Motor neuron (in vitro differentiated cells): ENCODE measurements around the gene DDX51. TPM values are rescaled to one million over a fixed set of nuclear protein-coding genes. Genes with fewer than 3 reads are reported as not detected.
A peak's percentile ranks its signal among the peaks of the same experiment; 100 is the strongest.
"Not testable (repeated sequence)": the region's sequence is repeated elsewhere in the genome, so short reads cannot be mapped to it uniquely, and the experiment has no call there.

Source experiments
- ATAC-seq, 8 experiments: fragments of 200-7000 bp; cut with Tn5 transposase; replicated peaks in 6 of 8; 2 replicates each; pipeline ENCODE4 v1.8.0; 2021; ENCODE audit warnings: mild to moderate bottlenecking in 8 of 8, moderate library complexity in 8 of 8
- H3K27ac ChIP-seq, 2 donors: fragments of 250-450 bp; sonication (Bioruptor Pico); 2 replicates each; pipeline ENCODE4 v1.9.0; 2021; ENCODE audit warnings: antibody characterized with exemption in 2 of 2, mild to moderate bottlenecking in 2 of 2, moderate library complexity in 1 of 2
- H3K4me1 ChIP-seq, 2 donors: fragments of 250-450 bp; sonication (Bioruptor Pico); replicated peaks in 1 of 2; 2 replicates each; pipeline ENCODE4 v1.6.1; 2021; ENCODE audit warnings: antibody characterized with exemption in 2 of 2, mild to moderate bottlenecking in 2 of 2, moderate library complexity in 1 of 2
- H3K4me3 ChIP-seq, 5 donors: fragments of 250-450 bp; sonication (Bioruptor Pico); 2 replicates each; pipeline ENCODE4 v1.9.0; 2021; ENCODE audit warnings: antibody characterized with exemption in 5 of 5, mild to moderate bottlenecking in 5 of 5, moderate library complexity in 4 of 5
- WGBS, 10 experiments: fragments of 450-650 bp; shearing (Covaris generic); methylation state at CpG; one replicate each; pipeline ENCODE4 v1.0.0; 2022; 5-methylcytosine and 5-hydroxymethylcytosine counted together
- in situ Hi-C, 9 experiments: fragments of 400-800 bp; cut with MboI; loops; one replicate each; pipeline ENCODE4 v1.15.0; 2021; ENCODE audit warnings: low sequenced_read_pairs in 9 of 9, low pct_unique_long_range_greater_than_20kb in 2 of 9; ENCODE audit not compliant: unreplicated experiment in 9 of 9
- total RNA-seq, 8 experiments: library from RNA; unstranded; fragments of 300-600 nt; gene quantifications; 2 replicates each; pipeline versions ENCODE4 v1.2.3 to v1.2.4, GENCODE V29; 2022

Gene DDX51
- total RNA-seq, 8 experiments from 2014 or later: 4.5 to 27.4 (median 12.7) TPM

GRCh38 chr12:132134653-132135183, 9.4 kb downstream of the DDX51 start:
- no CpG with 5 or more reads among the region's 39 CpGs for WGBS, 10 experiments
- ATAC-seq, in situ Hi-C loops, H3K4me1 ChIP-seq, H3K27ac ChIP-seq, H3K4me3 ChIP-seq: not testable (repeated sequence)

DNA sequence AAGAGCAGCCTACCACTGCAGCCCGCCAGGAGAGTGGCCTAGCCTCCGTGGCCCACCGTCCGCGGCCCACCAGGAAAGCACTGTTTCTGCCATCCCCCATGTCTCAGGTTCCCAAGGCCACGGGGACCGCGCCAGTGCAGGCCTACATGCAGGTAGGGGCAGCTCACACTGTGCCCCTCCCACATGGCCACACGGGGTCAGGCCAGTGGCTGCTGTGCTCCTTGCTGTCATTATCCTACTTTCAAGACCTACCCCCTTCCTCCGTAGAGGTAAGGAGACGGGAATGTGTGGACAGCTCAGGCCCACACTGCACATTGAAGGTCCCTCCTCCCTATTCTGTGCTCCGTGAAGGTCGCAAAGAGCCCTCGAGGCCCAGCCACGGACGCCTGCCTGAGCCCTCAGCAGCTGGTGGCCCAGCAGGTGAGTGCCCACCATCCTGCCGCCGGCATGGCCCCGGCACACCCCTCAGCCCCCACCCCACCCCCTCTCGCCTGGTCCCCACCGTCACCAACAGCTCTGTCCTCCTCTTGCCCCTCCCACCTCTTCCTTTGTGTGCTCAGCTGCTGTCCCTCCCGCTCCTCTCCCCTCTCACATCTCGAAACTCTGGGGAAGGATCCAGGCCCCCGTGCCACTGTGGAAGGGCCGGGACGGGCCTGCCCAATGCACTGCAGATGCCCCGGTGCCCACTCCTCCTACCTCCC, 10.0 kb downstream of the DDX51 start:
- in situ Hi-C loops: no loop called here
- Histone ChIP-seq H3K4me1 (no peaks in the 10 kb centered on the region), H3K27ac (no peak overlapping the region), H3K4me3 (no peak overlapping the region)
- ATAC-seq: peak in 7 of 8 experiments; percentile 12 to 71 (median 58)
- 56 to 90% (median 71%) methylated on average over 2 to 4 of the region's 27 CpGs; no CpG with 5 or more reads in 7 of the 10 experiments for WGBS, 10 experiments

- Histone ChIP-seq H3K27ac (no peak overlapping the region), H3K4me1 (no peaks in the 10 kb centered on the region), H3K4me3 (no peak overlapping the region)
- in situ Hi-C loops: no loop called here
- 60 to 90% (median 84%) methylated on average over 1 to 14 of the region's 39 CpGs; no CpG with 5 or more reads in 6 of the 10 experiments for WGBS, 10 experiments
- peak in 4 of 8 experiments; percentile 9 to 25 (median 14) for ATAC-seq
Measured at GRCh38 chr12:132132609-132133430, 11.3 kb downstream of the DDX51 start.

GRCh38 chr12:132131952-132132351, 12.2 kb downstream of the DDX51 start:
- Histone ChIP-seq H3K4me1 (no peaks in the 10 kb centered on the region), H3K27ac (no peak overlapping the region), H3K4me3 (no peak overlapping the region)
- 83 to 96% (median 89%) methylated on average over 1 to 13 of the region's 14 CpGs; no CpG with 5 or more reads in 1 of the 10 experiments for WGBS, 10 experiments
- no peak for ATAC-seq
- in situ Hi-C loops: no loop called here

GRCh38 chr12:132131229-132131628, 12.9 kb downstream of the DDX51 start:
- 90 to 100% (median 100%) methylated on average over 1 to 12 of the region's 14 CpGs; no CpG with 5 or more reads in 3 of the 10 experiments for WGBS, 10 experiments
- Histone ChIP-seq H3K27ac (no peak overlapping the region), H3K4me3 (no peak overlapping the region), H3K4me1 (no peaks in the 10 kb centered on the region)
- no peak for ATAC-seq
- in situ Hi-C loops: no loop called here

GRCh38 chr12:132130690-132131089, 13.4 kb downstream of the DDX51 start:
- in situ Hi-C loops: no loop called here
- Histone ChIP-seq H3K4me1 (no peaks in the 10 kb centered on the region), H3K4me3 (no peak overlapping the region), H3K27ac (no peak overlapping the region)
- no peak for ATAC-seq
- WGBS, 10 experiments: 79 to 100% (median 96%) methylated on average over 1 to 7 of the region's 14 CpGs; no CpG with 5 or more reads in 3 of the 10 experiments

DNA sequence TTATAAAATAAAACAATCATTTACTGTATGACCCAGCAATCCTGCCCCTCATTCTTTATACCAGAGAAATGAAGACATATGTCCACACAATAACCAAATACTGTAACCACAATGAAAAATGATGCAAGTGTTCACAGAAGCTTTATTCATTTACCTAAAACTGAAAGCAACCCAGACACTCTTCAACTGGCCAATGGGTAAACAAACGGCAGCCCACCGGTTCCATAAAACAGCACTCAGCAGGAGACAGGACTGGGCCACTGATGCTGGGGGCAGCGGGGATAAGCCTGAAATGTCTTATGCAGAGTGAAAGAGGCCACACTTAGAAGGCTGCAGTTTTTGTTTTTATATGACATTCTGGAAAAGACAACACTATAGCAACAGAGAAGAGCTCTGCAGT, 15.1 kb downstream of the DDX51 start:
- 88 to 100% (median 100%) methylated on average over 1 to 3 of the region's 3 CpGs; no CpG with 5 or more reads in 4 of the 10 experiments for WGBS, 10 experiments
- Histone ChIP-seq H3K27ac (no peak overlapping the region), H3K4me1 (no peaks in the 10 kb centered on the region), H3K4me3 (no peak overlapping the region)
- in situ Hi-C loops: no loop called here
- ATAC-seq: no peak

DNA sequence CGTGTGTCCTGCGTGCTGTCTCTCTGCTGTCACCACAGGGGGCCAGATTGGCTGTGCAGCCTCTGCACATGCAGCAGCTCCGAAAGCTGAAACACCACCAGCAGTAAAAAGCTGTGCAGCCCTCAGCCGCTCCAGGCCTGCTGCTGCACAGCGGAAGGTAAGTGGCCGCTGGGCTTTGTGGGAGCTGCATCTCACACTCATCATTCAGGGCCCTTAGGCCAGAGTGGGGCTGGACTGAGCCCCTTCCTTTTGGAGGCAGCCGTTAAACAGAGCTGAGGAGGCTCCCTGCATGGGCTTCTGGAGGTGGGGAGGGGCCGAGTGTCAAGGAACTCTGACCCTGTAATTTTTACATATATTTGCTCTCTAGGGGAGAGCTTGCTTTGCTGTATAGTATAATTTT, 17.1 kb downstream of the DDX51 start:
- H3K4me3 ChIP-seq: no peak overlapping the region
- ATAC-seq: no peak
- in situ Hi-C loops: no loop called here
- H3K4me1 ChIP-seq: no peaks in the 10 kb centered on the region
- 95 to 100% (median 100%) methylated on average over 1 to 5 of the region's 8 CpGs; no CpG with 5 or more reads in 2 of the 10 experiments for WGBS, 10 experiments
- no peak overlapping the region for H3K27ac ChIP-seq

DNA sequence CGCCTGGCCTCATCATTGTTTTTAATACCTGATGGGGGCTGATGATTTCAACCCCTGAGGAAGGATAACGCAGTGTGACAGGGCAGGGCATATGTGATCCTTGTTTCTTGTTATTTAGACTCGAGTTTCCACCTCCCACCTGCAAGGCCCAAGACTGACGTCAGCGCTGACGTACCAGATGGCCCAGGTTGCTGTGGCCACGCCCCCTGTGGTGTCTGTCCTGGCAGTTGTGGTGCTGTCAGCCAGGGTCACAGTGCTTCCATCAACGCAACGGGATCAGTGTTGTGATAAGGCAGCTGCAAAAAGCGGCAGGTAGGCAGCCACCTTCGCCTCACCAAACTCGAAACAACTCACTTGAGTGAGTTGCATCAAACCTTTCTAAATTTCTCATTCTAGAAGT, 18.4 kb downstream of the DDX51 start:
- in situ Hi-C loops: no loop called here
- 91 to 100% (median 100%) methylated on average over 3 to 8 of the region's 12 CpGs; no CpG with 5 or more reads in 3 of the 10 experiments for WGBS, 10 experiments
- no peaks in the 10 kb centered on the region for H3K4me1 ChIP-seq
- no peak overlapping the region for H3K27ac ChIP-seq
- ATAC-seq: no peak
- no peak overlapping the region for H3K4me3 ChIP-seq

GRCh38 chr12:132124766-132125425, 19.2 kb downstream of the DDX51 start:
- Histone ChIP-seq H3K27ac (no peak overlapping the region), H3K4me3 (no peak overlapping the region), H3K4me1 (no peaks in the 10 kb centered on the region)
- 47 to 100% (median 97%) methylated on average over 1 to 14 of the region's 19 CpGs; no CpG with 5 or more reads in 2 of the 10 experiments for WGBS, 10 experiments
- no peak for ATAC-seq
- in situ Hi-C loops: no loop called here

DNA sequence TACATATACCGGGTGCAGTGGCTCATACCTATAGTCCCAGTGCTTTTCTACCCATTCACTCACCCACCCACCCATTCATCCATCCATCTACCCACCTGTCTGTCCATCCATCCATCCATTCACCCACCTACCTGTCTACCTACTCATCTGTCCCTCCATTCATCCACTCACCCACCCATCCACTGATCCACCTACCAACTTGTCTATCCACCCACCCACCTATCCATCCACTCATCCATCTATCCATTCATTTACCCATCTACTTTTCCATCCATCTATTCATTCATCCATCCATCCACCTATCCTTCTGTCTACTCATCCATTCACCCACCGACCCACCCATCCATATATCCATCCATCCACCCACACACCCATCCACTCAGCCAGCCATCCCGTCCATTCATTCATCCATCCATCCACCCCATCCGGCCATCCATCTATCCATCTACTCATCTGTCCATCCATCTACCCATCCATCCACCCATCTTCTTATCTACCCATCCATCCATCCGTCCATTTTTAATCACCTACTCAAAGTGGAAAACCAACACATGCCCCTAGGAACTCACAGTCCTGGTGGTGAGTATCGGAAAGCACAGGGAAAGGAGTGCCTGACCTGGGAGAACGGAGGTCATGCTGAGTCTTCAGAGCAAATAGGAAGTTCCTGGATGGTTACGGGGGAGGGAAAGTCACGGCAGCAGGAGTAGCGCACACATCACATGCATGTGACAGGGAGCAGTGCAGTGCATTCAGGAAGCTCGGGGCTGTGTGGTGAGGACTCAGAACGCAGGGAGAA, 20.0 kb downstream of the DDX51 start:
- Histone ChIP-seq H3K4me3 (no peak overlapping the region), H3K4me1 (no peaks in the 10 kb centered on the region), H3K27ac (no peak overlapping the region)
- ATAC-seq: no peak
- 84 to 100% (median 97%) methylated on average over 2 to 10 of the region's 12 CpGs for whole genome bisulfite sequencing, 10 experiments
- in situ Hi-C loops: no loop called here

DNA sequence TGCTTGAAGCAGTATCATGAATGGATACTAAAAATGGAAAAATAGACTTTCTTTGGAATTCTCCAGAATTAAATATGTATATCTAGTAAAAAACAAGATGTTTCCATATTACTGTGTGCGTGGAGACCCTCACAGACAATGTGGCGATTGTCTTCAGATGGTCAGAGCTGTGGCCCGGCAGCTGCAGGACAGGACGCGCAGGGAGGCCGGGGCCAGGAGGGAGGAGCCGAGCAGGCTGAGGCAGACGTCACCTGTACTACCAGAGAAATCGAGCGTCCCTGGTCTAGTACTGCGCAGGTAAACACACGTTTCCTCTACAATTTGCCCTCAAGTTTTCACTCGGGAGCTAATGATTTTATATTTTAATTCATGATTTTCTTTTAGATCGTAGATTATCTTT, 22.8 kb downstream of the DDX51 start:
- 94 to 100% (median 96%) methylated on average over 1 to 14 of the region's 14 CpGs for WGBS, 10 experiments
- in situ Hi-C loops: no loop called here
- no peaks in the 10 kb centered on the region for H3K4me1 ChIP-seq
- ATAC-seq: peak in 1 of 8 experiments; percentile 12
- H3K27ac ChIP-seq: no peak overlapping the region
- H3K4me3 ChIP-seq: no peak overlapping the region
